Fibroblast of lung (primary cell): ENCODE results near the gene KRT72.

Experiments
- EZH2 ChIP-seq: IDR thresholded peaks from 2 replicates; pipeline ENCODE4 v1.5.1; 2012; ENCODE audit warnings: low read length, control low read depth, mild to moderate bottlenecking; ENCODE audit errors: missing control alignments
- TF ChIP-seq, protein P1 (sequence below), 2 donors: IDR thresholded peaks in 1 of 2; conservative IDR thresholded peaks in 1 of 2; 1 replicate in 1 of 2; 2 replicates in 1 of 2; pipeline ENCODE4 v1.5.1; 2011 to 2012; ENCODE audit warnings: low read length in 2 of 2, control low read depth in 1 of 2, inconsistent platforms in 1 of 2, low read depth in 1 of 2, mild to moderate bottlenecking in 1 of 2

DNA sequence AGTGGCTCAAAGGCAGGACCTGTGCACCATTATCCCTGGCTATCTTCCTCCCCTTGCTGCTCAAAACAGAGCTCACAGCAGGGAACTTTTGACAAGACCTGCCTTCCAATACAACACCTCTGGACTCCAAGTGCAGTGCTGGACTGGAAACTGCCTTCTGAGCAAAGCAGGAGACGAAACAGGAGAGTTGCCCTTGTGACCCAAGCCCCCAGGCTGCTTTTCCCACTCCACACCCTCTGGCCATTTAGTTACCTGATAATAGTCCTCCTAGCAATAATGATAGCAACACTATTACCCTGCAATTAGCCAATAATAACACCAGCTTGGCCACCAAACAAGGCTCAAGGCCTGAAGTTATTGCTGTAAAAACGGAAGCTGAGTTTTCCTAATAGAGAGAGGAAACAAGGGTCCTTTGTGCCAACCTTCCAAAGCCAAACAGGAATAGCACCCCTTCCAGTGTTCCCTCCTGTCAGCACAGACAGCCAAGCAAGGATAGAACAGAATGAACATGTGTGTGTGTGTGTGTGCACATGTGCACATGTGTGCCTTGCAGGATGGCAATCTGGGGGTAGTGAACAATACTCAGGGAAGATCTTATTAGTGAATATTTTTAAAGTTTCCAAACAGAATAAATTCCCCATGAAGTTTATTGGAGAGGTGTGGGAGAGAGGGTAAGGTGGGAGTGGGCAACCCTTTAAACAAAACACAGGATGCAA lies 26.3 kb upstream of the KRT72 start:
- TF ChIP-seq, protein P1, sequence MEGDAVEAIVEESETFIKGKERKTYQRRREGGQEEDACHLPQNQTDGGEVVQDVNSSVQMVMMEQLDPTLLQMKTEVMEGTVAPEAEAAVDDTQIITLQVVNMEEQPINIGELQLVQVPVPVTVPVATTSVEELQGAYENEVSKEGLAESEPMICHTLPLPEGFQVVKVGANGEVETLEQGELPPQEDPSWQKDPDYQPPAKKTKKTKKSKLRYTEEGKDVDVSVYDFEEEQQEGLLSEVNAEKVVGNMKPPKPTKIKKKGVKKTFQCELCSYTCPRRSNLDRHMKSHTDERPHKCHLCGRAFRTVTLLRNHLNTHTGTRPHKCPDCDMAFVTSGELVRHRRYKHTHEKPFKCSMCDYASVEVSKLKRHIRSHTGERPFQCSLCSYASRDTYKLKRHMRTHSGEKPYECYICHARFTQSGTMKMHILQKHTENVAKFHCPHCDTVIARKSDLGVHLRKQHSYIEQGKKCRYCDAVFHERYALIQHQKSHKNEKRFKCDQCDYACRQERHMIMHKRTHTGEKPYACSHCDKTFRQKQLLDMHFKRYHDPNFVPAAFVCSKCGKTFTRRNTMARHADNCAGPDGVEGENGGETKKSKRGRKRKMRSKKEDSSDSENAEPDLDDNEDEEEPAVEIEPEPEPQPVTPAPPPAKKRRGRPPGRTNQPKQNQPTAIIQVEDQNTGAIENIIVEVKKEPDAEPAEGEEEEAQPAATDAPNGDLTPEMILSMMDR (conservative IDR thresholded peaks at IDR 0.05 in 1 of 2, IDR thresholded peaks at IDR 0.05 in 1 of 2; ENCODE audit: low read depth in 1 of 2, low read length in 2 of 2) = no peak
- no peak for TF ChIP-seq EZH2
